ENCODE results near the gene CST7.

Gene CST7

GRCh38 chr20:24953209-24953575, 4.1 kb downstream of the CST7 start:
- TF ChIP-seq TAF1 (IDR thresholded peaks at IDR 0.05; ENCODE audit: borderline replicate concordance, insufficient read depth, low read length) (no peak), POLR2AphosphoS5 (IDR thresholded peaks at IDR 0.05; ENCODE audit: low read depth, low read length) (no peak), SIN3A (IDR thresholded peaks at IDR 0.05; ENCODE audit: borderline replicate concordance, insufficient read depth, low read length) (no peak), FOXP2 (optimal IDR thresholded peaks at IDR 0.05; ENCODE audit: borderline replicate concordance, extremely low read depth, extremely low read length, insufficient read depth) (no peak), REST (IDR thresholded peaks at IDR 0.05; ENCODE audit: insufficient read depth in 1 of 2, low read depth in 2 of 2, low read length in 2 of 2) (no peak)

GRCh38 chr20:24953621-24954133, 4.6 kb downstream of the CST7 start:
- TF ChIP-seq SIN3A (IDR thresholded peaks at IDR 0.05; ENCODE audit: borderline replicate concordance, insufficient read depth, low read length), result no peak
- no peak for TF ChIP-seq POLR2AphosphoS5 (IDR thresholded peaks at IDR 0.05; ENCODE audit: low read depth, low read length)
- no peak for TF ChIP-seq REST (IDR thresholded peaks at IDR 0.05; ENCODE audit: insufficient read depth in 1 of 2, low read depth in 2 of 2, low read length in 2 of 2)
- TF ChIP-seq FOXP2 (optimal IDR thresholded peaks at IDR 0.05; ENCODE audit: borderline replicate concordance, extremely low read depth, extremely low read length, insufficient read depth), result no peak
- no peak for TF ChIP-seq TAF1 (IDR thresholded peaks at IDR 0.05; ENCODE audit: borderline replicate concordance, insufficient read depth, low read length)

GRCh38 chr20:24954151-24954550, 5.1 kb downstream of the CST7 start:
- TF ChIP-seq POLR2AphosphoS5 (IDR thresholded peaks at IDR 0.05; ENCODE audit: low read depth, low read length), result no peak
- TF ChIP-seq REST (IDR thresholded peaks at IDR 0.05; ENCODE audit: insufficient read depth in 1 of 2, low read depth in 2 of 2, low read length in 2 of 2), result no peak
- TF ChIP-seq TAF1 (IDR thresholded peaks at IDR 0.05; ENCODE audit: borderline replicate concordance, insufficient read depth, low read length), result no peak
- TF ChIP-seq FOXP2 (optimal IDR thresholded peaks at IDR 0.05; ENCODE audit: borderline replicate concordance, extremely low read depth, extremely low read length, insufficient read depth), result no peak
- TF ChIP-seq SIN3A (IDR thresholded peaks at IDR 0.05; ENCODE audit: borderline replicate concordance, insufficient read depth, low read length), result no peak

- TF ChIP-seq POLR2AphosphoS5 (IDR thresholded peaks at IDR 0.05; ENCODE audit: low read depth, low read length) (no peak), REST (IDR thresholded peaks at IDR 0.05; ENCODE audit: insufficient read depth in 1 of 2, low read depth in 2 of 2, low read length in 2 of 2) (no peak), TAF1 (IDR thresholded peaks at IDR 0.05; ENCODE audit: borderline replicate concordance, insufficient read depth, low read length) (no peak), SIN3A (IDR thresholded peaks at IDR 0.05; ENCODE audit: borderline replicate concordance, insufficient read depth, low read length) (no peak), FOXP2 (optimal IDR thresholded peaks at IDR 0.05; ENCODE audit: borderline replicate concordance, extremely low read depth, extremely low read length, insufficient read depth) (no peak)
Measured at GRCh38 chr20:24954566-24954965, 5.5 kb downstream of the CST7 start.

GRCh38 chr20:24955045-24955444, 6.0 kb downstream of the CST7 start:
- no peak for TF ChIP-seq POLR2AphosphoS5 (IDR thresholded peaks at IDR 0.05; ENCODE audit: low read depth, low read length)
- no peak for TF ChIP-seq FOXP2 (optimal IDR thresholded peaks at IDR 0.05; ENCODE audit: borderline replicate concordance, extremely low read depth, extremely low read length, insufficient read depth)
- TF ChIP-seq TAF1 (IDR thresholded peaks at IDR 0.05; ENCODE audit: borderline replicate concordance, insufficient read depth, low read length), result no peak

Measured in PFSK-1 (cell line).